H1 (cell line): Measurements from ENCODE around the gene RAB35.

Experiments
- CHD1 ChIP-seq: IDR thresholded peaks from 2 replicates; pipeline ENCODE4 v1.6.1; 2012; ENCODE audit warnings: low read depth, low read length, improper control_type of control experiment
- EZH2 ChIP-seq: fragments of 200-600 bp; sonication (generic); IDR thresholded peaks from 2 replicates; pipeline ENCODE4 v1.7.1; 2012; ENCODE audit warnings: low read depth, mild to moderate bottlenecking, moderate library complexity, low read length, inconsistent platforms; ENCODE audit not compliant: severe bottlenecking
- HDAC2 ChIP-seq, 2 experiments: fragments of 300-600 bp in 1 of 2; sonication (generic) in 1 of 2; IDR thresholded peaks; 2 replicates each; pipeline ENCODE4 v1.6.1; 2011 to 2012; ENCODE audit warnings: low read depth in 2 of 2, low read length in 2 of 2, mild to moderate bottlenecking in 2 of 2, moderate library complexity in 2 of 2, borderline replicate concordance in 1 of 2, inconsistent platforms in 1 of 2
- POLR2A ChIP-seq, 2 experiments: IDR thresholded peaks; 1 replicate in 1 of 2; 2 replicates in 1 of 2; pipeline ENCODE4 v1.6.1; 2011; ENCODE audit warnings: low read depth in 2 of 2, low read length in 2 of 2, mild to moderate bottlenecking in 2 of 2; ENCODE audit errors: control extremely low read depth in 1 of 2
- TAF1 ChIP-seq: IDR thresholded peaks from 2 replicates; pipeline ENCODE4 v1.6.1; 2011; ENCODE audit warnings: mild to moderate bottlenecking, low read depth, low read length
- TEAD4 ChIP-seq: IDR thresholded peaks from 2 replicates; pipeline ENCODE4 v1.6.1; 2012; ENCODE audit warnings: low read depth, low read length, inconsistent platforms, mixed read lengths
- ZNF274 ChIP-seq: IDR thresholded peaks from 2 replicates; pipeline ENCODE4 v1.7.0; 2012; ENCODE audit warnings: low read length, borderline replicate concordance; ENCODE audit errors: extremely low read depth
- TF ChIP-seq, protein P1 (sequence below): IDR thresholded peaks from 2 replicates; pipeline ENCODE4 v1.6.1; 2012; ENCODE audit warnings: inconsistent platforms
- TF ChIP-seq, protein P2 (sequence below): IDR thresholded peaks from 2 replicates; pipeline ENCODE4 v1.6.1; 2012; ENCODE audit warnings: low read length, inconsistent platforms
- TF ChIP-seq, protein P3 (sequence below), 3 experiments: IDR thresholded peaks; 1 replicate in 2 of 3; 2 replicates in 1 of 3; pipeline versions ENCODE4 v1.5.1 to v1.6.1; 2011; ENCODE audit warnings: low read length in 3 of 3, mild to moderate bottlenecking in 3 of 3, inconsistent platforms in 2 of 3, low read depth in 1 of 3, moderate library complexity in 1 of 3; ENCODE audit not compliant: insufficient read depth in 1 of 3; ENCODE audit errors: control extremely low read depth in 1 of 3
- TF ChIP-seq, protein P4 (sequence below): IDR thresholded peaks from 2 replicates; pipeline ENCODE4 v1.6.1; 2011; ENCODE audit warnings: low read depth, mild to moderate bottlenecking, low read length; ENCODE audit not compliant: insufficient read depth

DNA sequence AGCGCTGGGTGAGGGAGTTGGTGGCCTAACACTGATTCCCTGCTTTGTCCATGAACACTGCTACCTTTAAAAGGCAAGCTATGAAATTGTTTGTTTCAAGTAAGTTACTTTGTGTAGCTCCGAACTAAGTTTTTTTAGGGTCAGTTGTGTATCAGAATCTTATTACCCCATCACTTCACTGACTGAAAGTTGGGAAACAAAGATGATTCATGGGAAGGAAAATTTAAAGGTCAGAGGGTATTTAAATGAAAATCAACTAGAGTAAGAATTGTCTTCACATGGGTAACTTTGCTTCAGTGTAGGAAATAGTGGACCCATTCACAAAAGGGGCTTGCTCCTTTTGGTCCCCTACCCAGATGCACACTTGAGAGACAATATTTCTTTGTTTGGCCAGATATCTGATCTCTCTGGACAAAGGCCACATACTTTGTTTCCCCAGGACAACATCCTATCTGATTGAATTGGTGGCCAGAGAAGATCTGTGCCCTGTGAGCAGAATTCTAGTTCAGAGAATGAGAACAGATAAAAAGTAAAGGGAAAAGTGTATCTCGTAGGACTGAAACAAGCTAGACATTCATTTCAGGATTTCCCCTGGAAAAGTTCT, 53.5 kb downstream of the RAB35 start:
- TF ChIP-seq TEAD4 (no peak), ZNF274 (no peak), CHD1 (no peak), EZH2 (no peak), HDAC2 (IDR thresholded peaks at IDR 0.05; ENCODE audit: borderline replicate concordance in 1 of 2, low read depth in 2 of 2, low read length in 2 of 2) (no peak), POLR2A (IDR thresholded peaks at IDR 0.05; ENCODE audit: control extremely low read depth in 1 of 2, low read depth in 2 of 2, low read length in 2 of 2) (no peak), TAF1 (no peak)
- TF ChIP-seq, protein P1, sequence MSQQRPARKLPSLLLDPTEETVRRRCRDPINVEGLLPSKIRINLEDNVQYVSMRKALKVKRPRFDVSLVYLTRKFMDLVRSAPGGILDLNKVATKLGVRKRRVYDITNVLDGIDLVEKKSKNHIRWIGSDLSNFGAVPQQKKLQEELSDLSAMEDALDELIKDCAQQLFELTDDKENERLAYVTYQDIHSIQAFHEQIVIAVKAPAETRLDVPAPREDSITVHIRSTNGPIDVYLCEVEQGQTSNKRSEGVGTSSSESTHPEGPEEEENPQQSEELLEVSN, result no peak
- TF ChIP-seq, protein P2, sequence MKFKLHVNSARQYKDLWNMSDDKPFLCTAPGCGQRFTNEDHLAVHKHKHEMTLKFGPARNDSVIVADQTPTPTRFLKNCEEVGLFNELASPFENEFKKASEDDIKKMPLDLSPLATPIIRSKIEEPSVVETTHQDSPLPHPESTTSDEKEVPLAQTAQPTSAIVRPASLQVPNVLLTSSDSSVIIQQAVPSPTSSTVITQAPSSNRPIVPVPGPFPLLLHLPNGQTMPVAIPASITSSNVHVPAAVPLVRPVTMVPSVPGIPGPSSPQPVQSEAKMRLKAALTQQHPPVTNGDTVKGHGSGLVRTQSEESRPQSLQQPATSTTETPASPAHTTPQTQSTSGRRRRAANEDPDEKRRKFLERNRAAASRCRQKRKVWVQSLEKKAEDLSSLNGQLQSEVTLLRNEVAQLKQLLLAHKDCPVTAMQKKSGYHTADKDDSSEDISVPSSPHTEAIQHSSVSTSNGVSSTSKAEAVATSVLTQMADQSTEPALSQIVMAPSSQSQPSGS, result no peak
- TF ChIP-seq, protein P3, sequence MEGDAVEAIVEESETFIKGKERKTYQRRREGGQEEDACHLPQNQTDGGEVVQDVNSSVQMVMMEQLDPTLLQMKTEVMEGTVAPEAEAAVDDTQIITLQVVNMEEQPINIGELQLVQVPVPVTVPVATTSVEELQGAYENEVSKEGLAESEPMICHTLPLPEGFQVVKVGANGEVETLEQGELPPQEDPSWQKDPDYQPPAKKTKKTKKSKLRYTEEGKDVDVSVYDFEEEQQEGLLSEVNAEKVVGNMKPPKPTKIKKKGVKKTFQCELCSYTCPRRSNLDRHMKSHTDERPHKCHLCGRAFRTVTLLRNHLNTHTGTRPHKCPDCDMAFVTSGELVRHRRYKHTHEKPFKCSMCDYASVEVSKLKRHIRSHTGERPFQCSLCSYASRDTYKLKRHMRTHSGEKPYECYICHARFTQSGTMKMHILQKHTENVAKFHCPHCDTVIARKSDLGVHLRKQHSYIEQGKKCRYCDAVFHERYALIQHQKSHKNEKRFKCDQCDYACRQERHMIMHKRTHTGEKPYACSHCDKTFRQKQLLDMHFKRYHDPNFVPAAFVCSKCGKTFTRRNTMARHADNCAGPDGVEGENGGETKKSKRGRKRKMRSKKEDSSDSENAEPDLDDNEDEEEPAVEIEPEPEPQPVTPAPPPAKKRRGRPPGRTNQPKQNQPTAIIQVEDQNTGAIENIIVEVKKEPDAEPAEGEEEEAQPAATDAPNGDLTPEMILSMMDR (IDR thresholded peaks at IDR 0.05; ENCODE audit: control extremely low read depth in 1 of 3, insufficient read depth in 1 of 3, low read depth in 1 of 3, low read length in 3 of 3), result no peak
- TF ChIP-seq, protein P4, sequence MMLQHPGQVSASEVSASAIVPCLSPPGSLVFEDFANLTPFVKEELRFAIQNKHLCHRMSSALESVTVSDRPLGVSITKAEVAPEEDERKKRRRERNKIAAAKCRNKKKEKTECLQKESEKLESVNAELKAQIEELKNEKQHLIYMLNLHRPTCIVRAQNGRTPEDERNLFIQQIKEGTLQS, result no peak
